Body of pancreas (tissue), 4 donors: Measurements from ENCODE around the gene FHAD1. TPM values are rescaled to one million over a fixed set of nuclear protein-coding genes. Genes with fewer than 3 reads are reported as not detected.

ENCODE experiments used
- ATAC-seq: fragments of 150-250 bp; one replicate; pipeline ENCODE4 v1.9.1; 2016
- DNase-seq, 4 donors: peaks; one replicate each; pipeline ENCODE4 v3.0.0-alpha.2; 2019
- H3K27ac ChIP-seq, 4 donors: fragments of 200-600 bp; sonication (generic); 1 replicate in 3 of 4; 2 replicates in 1 of 4; pipeline versions ENCODE4 v1.5.1 to v1.6.1; 2016 to 2019; ENCODE audit warnings: mild to moderate bottlenecking in 1 of 4, mixed read lengths in 1 of 4, moderate library complexity in 1 of 4
- H3K27me3 ChIP-seq, 2 donors: fragments of 200-600 bp; sonication (generic); one replicate each; pipeline ENCODE4 v1.6.0; 2016; ENCODE audit warnings: mild to moderate bottlenecking in 1 of 2
- H3K36me3 ChIP-seq, 2 donors: fragments of 200-600 bp; sonication (generic); replicated peaks in 1 of 2; 2 replicates each; pipeline ENCODE4 v1.5.1; 2016; ENCODE audit warnings: low read depth in 2 of 2; ENCODE audit not compliant: insufficient read depth in 1 of 2
- H3K4me1 ChIP-seq: fragments of 200-600 bp; sonication (generic); one replicate; pipeline ENCODE4 v1.6.0; 2016
- H3K4me3 ChIP-seq, 2 donors: fragments of 200-600 bp; sonication (generic); 1 replicate in 1 of 2; 2 replicates in 1 of 2; pipeline ENCODE4 v1.5.1; 2016 to 2019
- H3K9me3 ChIP-seq, 3 donors: fragments of 200-600 bp; sonication (generic); 1 replicate in 2 of 3; 2 replicates in 1 of 3; pipeline ENCODE4 v1.5.1; 2016
- POLR2A ChIP-seq, 3 donors: fragments of 450-650 bp; IDR thresholded peaks; one replicate each; pipeline ENCODE4 v1.6.1; 2016; ENCODE audit warnings: antibody characterized with exemption in 3 of 3, mild to moderate bottlenecking in 2 of 3
- WGBS, 2 donors: methylation state at CpG; one replicate each; pipeline ENCODE4 v1.1.5; 2017; 5-methylcytosine and 5-hydroxymethylcytosine counted together
- intact Hi-C: fragments of 100-400 bp; cut with DNase I; formaldehyde crosslinking; loops from one replicate; pipeline ENCODE4 v1.15.1; 2023
- total RNA-seq, 2 donors: library from RNA; depleted of rRNA; stranded (reverse); fragments of >200 nt; gene quantifications; one replicate each; pipeline ENCODE4 v1.1.0, GENCODE V29; 2016
- TF ChIP-seq, protein P1 (sequence below), 7 experiments: fragments of 450-650 bp in 4 of 7; fragments of 200-600 bp in 3 of 7; sonication (generic) in 3 of 7; IDR thresholded peaks; one replicate each; pipeline ENCODE4 v1.5.1; 2016 to 2019; ENCODE audit warnings: antibody characterized with exemption in 7 of 7

FHAD1 gene
- total RNA-seq, 2 donors from 2014 or later, result 2.9 to 4.9 TPM

- Histone ChIP-seq H3K27me3 (no peaks in the 10 kb centered on the region), H3K36me3 (peaks cover 0 to 2% of the 10 kb centered on the region in 2 donors), H3K4me1 (peaks cover 59% of the 10 kb centered on the region), H3K4me3 (no peak overlapping the region), H3K9me3 (no peaks in the 10 kb centered on the region), H3K27ac (peak overlapping the region in 2 of 4 donors; percentile 23 to 42)
- intact Hi-C loops, result loop anchor here (10.0 kb wide), 1 partner anchor 52 kb away; no protein-coding TSS in a partner anchor
- WGBS, 2 donors, result 52 to 68% methylated on average over 3 of the region's 3 CpGs
- no peak for TF ChIP-seq POLR2A (IDR thresholded peaks at IDR 0.05)
- TF ChIP-seq, protein P1, sequence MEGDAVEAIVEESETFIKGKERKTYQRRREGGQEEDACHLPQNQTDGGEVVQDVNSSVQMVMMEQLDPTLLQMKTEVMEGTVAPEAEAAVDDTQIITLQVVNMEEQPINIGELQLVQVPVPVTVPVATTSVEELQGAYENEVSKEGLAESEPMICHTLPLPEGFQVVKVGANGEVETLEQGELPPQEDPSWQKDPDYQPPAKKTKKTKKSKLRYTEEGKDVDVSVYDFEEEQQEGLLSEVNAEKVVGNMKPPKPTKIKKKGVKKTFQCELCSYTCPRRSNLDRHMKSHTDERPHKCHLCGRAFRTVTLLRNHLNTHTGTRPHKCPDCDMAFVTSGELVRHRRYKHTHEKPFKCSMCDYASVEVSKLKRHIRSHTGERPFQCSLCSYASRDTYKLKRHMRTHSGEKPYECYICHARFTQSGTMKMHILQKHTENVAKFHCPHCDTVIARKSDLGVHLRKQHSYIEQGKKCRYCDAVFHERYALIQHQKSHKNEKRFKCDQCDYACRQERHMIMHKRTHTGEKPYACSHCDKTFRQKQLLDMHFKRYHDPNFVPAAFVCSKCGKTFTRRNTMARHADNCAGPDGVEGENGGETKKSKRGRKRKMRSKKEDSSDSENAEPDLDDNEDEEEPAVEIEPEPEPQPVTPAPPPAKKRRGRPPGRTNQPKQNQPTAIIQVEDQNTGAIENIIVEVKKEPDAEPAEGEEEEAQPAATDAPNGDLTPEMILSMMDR (IDR thresholded peaks at IDR 0.05), result no peak
- no peak for ATAC-seq
- no peak for DNase-seq
These were observed 34.1 kb upstream of the FHAD1 start for GRCh38 chr1:15212954-15213291.

- TF ChIP-seq POLR2A (IDR thresholded peaks at IDR 0.05), result no peak
- TF ChIP-seq, protein P1 (IDR thresholded peaks at IDR 0.05), result no peak
- 48 to 53% methylated on average over 7 of the region's 7 CpGs for WGBS, 2 donors
- Histone ChIP-seq H3K9me3 (no peaks in the 10 kb centered on the region), H3K27ac (peak overlapping the region in 1 of 4 donors; percentile 45), H3K4me3 (no peak overlapping the region), H3K36me3 (peaks cover 0 to 2% of the 10 kb centered on the region in 2 donors), H3K4me1 (peaks cover 58% of the 10 kb centered on the region), H3K27me3 (no peaks in the 10 kb centered on the region)
- peak; percentile 16 for ATAC-seq
- DNase-seq, result no peak
- intact Hi-C loops, result loop anchor here (10.0 kb wide), 1 partner anchor 51 kb away; no protein-coding TSS in a partner anchor
These were observed 33.6 kb upstream of the FHAD1 start for GRCh38 chr1:15213341-15213821.

DNA sequence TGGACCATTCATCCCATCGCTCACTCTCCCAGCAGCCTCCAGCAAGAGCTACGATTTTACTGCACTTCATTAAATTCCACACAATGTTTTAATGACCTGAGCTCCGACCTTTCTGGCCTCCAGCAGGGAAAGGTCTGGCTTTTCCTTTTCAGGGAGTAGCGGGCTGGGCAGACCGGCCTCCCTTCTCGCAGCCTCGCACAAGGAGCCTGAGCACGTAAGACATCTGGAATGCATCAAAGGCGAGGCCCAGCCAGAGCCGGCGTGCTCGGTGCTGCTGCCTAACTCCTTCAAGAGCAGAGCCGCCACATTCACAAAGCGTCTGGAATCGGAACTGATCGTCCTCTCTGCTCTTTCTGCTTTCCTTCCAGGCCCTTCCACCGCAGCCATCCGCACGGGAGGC, 32.5 kb upstream of the FHAD1 start:
- TF ChIP-seq POLR2A (IDR thresholded peaks at IDR 0.05), result no peak
- TF ChIP-seq, protein P1 (IDR thresholded peaks at IDR 0.05), result no peak
- WGBS, 2 donors, result 68 to 89% methylated on average over 19 of the region's 19 CpGs
- no peak overlapping the region for H3K4me3 ChIP-seq
- peaks cover 0 to 5% of the 10 kb centered on the region in 2 donors for H3K36me3 ChIP-seq
- no peaks in the 10 kb centered on the region for H3K27me3 ChIP-seq
- intact Hi-C loops, result loop anchor here (10.0 kb wide), 1 partner anchor 50 kb away; no protein-coding TSS in a partner anchor
- H3K9me3 ChIP-seq, result no peaks in the 10 kb centered on the region
- H3K27ac ChIP-seq, result peak overlapping the region in 1 of 4 donors; percentile 20
- peaks cover 53% of the 10 kb centered on the region for H3K4me1 ChIP-seq
- ATAC-seq, result no peak
- no peak for DNase-seq

DNA sequence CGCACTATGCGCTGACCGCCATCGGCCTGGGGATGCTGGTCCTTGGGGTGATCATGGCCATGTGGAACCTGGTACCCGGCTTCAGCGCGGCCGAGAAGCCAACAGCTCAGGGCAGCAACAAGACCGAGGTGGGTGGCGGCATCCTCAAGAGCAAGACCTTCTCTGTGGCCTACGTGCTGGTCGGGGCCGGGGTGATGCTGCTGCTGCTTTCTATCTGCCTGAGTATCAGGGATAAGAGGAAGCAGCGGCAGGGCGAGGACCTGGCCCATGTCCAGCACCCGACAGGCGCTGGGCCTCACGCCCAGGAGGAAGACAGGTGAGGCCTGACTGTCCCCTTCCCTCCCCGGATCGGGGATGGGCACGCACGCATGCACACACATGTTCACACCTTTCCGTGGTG, 31.9 kb upstream of the FHAD1 start:
- DNase-seq (no peak), ATAC-seq (no peak)
- TF ChIP-seq, protein P1 (IDR thresholded peaks at IDR 0.05), result no peak
- TF ChIP-seq POLR2A (IDR thresholded peaks at IDR 0.05), result no peak
- H3K4me1 ChIP-seq, result peaks cover 48% of the 10 kb centered on the region
- H3K4me3 ChIP-seq, result no peak overlapping the region
- H3K36me3 ChIP-seq, result peaks cover 3 to 5% of the 10 kb centered on the region in 2 donors
- no peaks in the 10 kb centered on the region for H3K27me3 ChIP-seq
- no peaks in the 10 kb centered on the region for H3K9me3 ChIP-seq
- intact Hi-C loops, result loop anchor here (10.0 kb wide), 1 partner anchor 50 kb away; no protein-coding TSS in a partner anchor
- WGBS, 2 donors, result 81 to 89% methylated on average over 15 to 23 of the region's 23 CpGs
- H3K27ac ChIP-seq, result no peak overlapping the region

DNA sequence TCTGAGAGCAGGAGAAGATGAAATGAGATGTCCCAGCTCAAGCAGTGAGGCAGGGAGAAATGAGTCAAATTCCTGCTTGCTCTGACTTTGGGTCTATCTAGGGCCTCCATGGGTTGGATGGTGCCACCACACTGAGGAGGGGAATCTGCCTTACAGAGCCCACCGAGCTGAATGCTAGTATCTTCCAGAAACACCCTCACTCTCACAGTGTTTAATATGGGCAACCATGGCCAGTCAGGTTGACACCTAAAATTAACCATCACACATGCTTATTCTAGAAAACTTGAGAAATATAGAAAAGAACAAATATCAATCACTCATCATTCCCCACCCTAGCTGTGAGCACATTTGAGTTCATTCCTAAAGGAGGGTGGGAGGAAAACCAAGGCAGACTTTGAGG, 29.4 kb upstream of the FHAD1 start:
- H3K4me1 ChIP-seq, result peaks cover 34% of the 10 kb centered on the region
- DNase-seq, result no peak
- intact Hi-C loops, result loop anchor here (10.0 kb wide), 1 partner anchor 47 kb away; no protein-coding TSS in a partner anchor

More for the DNA sequence above, 29.4 kb upstream of the FHAD1 start:
- no peaks in the 10 kb centered on the region for H3K27me3 ChIP-seq
- TF ChIP-seq, protein P1 (IDR thresholded peaks at IDR 0.05), result no peak
- TF ChIP-seq POLR2A (IDR thresholded peaks at IDR 0.05), result no peak
- H3K36me3 ChIP-seq, result peaks cover 3 to 5% of the 10 kb centered on the region in 2 donors
- WGBS, 2 donors, result 100% methylated on average over 1 of the region's 1 CpG
- ATAC-seq, result no peak
- no peak overlapping the region for H3K27ac ChIP-seq
- no peak overlapping the region for H3K4me3 ChIP-seq
- H3K9me3 ChIP-seq, result no peaks in the 10 kb centered on the region
